Stimulated activated CD8-positive, alpha-beta memory T cell treated with anti-CD3 and anti-CD28 coated beads, Interleukin-12 subunit alpha, Interleukin-12 subunit beta, amount 100 ng/mL, for 24 hours (primary cell): ENCODE results near the gene PPP1R9B.

Experiments used
- DNase-seq: peaks from one replicate; pipeline ENCODE4 v3.0.0-alpha.2; 2020; ENCODE audit errors: extremely low read depth

PPP1R9B gene

DNA sequence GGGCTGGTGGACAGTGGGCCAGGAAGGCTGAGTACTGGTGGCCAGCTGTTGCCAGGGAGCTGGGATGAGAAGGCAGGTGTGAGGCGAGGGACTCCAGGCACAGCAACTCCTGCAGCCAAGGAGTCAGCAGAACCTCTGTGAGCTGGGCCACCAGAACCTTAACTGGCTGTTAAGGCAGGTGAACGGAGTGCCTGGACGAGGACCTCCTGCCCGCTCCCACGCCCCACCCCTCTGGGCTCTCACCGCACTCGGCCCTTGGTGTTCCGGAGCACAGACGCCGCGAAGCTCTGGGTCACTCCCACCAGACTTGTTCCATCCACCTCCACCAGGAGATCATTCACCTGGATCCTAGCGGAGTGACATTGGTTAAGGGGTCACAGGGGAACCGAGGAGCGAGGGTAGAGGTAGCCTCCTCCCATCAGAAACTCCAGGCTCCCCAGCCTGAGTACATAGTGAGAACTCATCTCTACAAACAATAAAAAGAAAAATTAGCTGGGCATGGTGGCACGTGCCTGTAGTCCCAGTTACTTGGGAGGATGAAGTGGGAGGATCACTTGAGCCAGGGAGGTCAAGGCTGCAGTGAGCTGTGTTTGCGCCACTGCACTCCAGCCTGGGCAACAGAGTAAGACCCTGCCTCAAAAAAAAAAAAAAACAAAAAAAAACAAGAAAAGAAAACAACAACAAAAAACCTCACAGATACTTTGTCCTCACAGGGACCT is 9.3 kb downstream of the PPP1R9B start:
- DNase-seq = no peak

GRCh38 chr17:50139950-50140885 is 10.3 kb downstream of the PPP1R9B start:
- DNase-seq = no peak

DNA sequence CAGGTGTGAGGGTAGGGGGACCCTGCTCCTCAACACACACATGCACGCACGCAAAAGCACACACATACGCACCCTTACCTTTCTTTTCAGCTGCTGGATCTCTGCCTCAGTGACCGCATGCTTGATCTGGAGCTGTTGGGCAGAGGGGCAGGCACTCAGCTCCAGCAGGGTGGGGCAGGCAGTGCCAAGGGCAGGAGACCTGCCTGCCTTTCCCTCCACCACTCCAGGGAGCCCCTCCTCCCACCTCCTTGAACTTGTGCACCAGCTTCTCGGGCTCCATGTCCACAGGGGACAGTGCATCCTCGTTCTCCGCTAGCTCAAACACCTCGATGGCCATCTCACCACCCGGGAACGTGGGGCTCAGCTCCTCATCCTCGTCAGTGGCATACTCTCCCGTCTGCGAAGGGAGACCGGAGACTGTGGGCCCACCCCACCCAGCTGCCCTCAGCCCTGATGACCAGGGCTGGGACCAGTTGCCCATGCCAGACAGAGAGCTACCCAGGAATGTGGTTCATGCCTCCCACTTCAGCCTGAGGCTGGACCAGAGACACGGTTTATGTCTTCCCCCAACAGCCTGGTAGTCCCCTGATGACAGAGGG is 11.2 kb downstream of the PPP1R9B start:
- DNase-seq = no peak

GRCh38 chr17:50137042-50137441 is 13.4 kb downstream of the PPP1R9B start:
- DNase-seq = no peak

DNA sequence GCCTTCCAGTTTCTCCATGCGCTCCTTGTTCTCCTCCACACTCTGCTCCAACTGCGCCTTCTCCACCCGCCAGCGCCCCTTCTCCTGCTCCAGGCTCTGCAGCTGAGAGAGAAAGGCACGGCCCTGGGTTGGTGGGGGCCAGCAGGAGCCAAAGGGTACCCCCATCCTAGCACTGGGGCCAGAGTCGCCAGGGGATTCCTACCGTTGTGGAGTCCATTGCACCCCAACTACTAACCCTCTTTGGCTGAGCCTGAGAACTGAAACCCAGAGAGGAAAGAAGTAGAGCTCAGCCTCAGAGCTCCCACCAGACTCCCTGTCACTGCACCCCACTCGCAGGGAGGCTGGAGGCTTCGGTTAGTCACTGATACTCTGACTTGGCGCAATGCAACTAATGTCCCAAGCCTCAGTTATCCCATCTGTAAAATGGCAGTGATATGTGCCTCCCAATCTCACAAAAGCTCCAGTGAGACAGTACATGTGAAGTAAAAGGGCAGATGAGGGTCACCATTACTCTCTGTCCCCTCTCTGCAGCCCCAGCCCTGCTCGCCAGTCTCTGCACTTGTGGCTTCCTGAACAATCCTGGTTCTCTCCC is 14.3 kb downstream of the PPP1R9B start:
- DNase-seq = no peak

- no peak for DNase-seq
Observed at GRCh38 chr17:50135316-50136095, 15.0 kb downstream of the PPP1R9B start.

DNA sequence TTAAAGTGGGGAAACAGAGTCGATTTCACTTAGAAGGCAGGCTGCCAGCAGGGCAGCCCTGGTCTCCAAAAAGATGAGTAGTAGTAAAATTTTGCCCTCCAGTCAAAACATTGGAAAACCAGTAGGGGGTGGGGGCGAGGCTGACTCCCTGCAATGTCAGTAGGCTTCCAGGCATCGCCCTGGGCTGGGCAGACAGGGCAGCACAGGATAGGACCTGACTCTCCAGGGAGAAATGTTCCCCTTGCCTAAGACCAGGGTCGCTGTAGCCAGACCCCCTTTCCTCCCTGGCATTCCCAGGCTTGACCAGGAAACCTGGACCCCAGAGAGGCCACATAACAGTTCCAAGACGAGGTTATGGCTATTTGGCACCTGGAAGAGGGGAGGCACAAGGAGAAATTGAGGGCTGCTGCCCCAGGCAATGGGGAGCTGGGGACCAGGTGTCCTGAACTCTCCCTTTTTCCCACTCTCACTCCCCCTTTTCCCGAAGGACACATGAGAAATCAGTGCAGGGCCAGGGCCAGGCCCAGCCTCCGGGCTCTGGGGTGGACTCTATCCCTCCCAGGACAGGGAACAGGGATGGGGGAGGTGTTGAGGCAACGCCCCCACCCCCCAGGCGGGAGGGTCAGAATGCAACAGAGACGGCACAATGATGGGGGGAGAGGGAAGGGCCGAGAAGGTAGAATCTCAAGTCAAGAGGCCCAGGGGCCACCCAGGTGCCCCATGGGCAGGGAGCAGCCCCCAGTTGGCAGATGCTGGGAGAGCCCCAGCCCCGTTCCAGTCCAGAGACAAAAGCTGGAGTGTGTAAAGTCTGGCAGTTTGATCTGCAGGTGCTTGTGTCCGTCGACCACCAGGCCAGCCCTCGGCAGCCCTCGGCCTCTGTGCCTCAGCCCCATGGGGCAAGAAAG is 16.0 kb downstream of the PPP1R9B start:
- no peak for DNase-seq

DNA sequence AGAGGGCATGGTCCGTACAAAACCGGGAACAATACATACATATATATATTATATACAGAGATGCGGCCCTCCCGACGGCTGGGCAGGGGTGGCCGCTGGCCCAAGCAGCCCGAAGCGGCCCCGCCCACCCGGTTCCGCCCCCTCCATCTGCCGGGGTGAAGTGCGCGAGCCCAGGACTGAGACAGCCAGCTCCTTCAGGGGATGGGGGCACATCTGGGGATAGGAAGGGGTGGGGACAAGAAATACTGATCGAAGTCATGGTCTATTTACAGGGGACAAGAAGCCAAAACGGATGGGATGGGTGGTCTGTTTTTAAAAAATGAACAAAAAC is 16.7 kb downstream of the PPP1R9B start:
- no peak for DNase-seq

DNA sequence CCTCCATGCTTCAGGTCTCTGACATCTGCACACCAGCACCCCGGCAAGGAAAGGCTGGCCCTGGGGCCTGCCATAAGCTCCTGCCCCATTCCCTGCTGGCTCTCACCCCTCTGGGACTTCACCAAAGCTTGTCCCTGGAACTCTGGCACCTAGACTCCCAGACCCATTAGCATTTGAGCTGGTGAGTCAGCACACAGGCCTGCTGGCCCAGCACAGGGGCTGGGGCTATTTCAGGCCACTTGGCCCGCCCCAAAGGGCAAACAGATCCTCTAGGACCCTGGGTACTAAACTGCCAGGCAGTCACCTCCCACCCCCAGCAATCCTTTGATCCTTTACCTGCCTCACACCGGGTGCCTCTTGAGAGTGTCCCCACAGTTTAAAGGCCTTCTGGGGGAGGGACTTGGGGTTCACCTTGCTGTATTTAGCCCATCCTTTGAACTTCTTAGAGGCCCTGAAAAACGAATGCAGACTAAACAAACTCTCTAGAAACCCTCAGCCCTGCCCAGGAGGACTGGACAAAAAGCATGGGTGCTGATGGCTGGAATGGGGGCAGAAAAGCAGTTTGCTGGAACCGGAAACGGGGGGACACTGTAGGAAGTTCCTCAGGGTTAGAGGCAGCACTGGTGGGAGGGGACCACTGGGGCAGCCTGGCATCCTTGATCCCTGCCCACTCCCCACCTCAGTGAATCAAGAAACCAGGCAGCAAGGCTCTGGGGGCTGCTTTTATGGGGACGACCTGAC is 17.3 kb downstream of the PPP1R9B start:
- no peak for DNase-seq

GRCh38 chr17:50132104-50132794 is 18.2 kb downstream of the PPP1R9B start:
- no peak for DNase-seq

- no peak for DNase-seq
Observed at GRCh38 chr17:50130559-50131305, 19.7 kb downstream of the PPP1R9B start.

DNA sequence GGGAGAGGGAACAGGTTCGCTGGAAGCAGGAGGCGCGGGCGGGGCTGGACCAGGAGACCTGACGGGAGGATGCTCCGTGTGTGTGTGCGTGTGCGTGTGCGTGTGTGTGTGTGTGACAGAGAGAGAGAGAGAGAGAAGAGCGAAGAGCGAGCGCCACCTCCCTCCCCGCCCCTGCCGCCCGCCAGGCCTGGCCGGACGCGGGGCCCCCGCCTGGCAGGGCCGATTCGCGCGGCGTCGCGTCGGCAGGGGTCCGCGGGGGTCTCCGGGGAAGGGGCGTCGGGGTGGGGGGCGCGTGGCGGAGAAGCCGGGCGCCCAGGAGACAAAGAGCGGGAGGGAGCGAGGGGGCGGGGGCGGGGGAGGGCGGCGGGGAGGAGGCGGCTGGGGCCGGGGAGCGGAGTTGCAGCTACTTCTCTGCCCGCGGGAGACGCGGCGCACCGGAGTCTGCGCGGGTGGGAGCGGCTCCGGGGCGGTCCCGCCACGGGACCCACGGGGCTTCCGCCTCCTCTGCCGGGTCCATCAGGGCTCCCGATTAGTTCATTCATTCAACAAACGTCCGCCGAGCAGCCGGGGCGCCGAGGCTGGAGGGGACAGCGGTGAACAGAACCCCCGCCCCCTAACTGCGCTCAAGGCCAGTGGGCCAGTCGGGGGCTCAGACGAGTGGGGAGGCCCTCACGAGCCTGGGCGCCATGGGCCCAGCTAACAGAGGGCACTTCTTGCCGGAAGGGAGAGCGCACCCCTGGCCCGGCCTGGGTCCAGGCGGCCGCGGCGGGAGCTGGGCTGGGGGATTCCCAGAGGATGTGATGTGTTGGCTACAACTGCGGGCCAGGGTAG is 20.5 kb downstream of the PPP1R9B start, which contains the start of gene SAMD14:
SAMD14 (minus strand) TSS at position 433 of the 831 bp plus-strand sequence. CDS start 5,201 bp downstream, outside the sequence.
- no peak for DNase-seq

- no peak for DNase-seq
Observed at GRCh38 chr17:50129353-50129727, 21.1 kb downstream of the PPP1R9B start.

DNA sequence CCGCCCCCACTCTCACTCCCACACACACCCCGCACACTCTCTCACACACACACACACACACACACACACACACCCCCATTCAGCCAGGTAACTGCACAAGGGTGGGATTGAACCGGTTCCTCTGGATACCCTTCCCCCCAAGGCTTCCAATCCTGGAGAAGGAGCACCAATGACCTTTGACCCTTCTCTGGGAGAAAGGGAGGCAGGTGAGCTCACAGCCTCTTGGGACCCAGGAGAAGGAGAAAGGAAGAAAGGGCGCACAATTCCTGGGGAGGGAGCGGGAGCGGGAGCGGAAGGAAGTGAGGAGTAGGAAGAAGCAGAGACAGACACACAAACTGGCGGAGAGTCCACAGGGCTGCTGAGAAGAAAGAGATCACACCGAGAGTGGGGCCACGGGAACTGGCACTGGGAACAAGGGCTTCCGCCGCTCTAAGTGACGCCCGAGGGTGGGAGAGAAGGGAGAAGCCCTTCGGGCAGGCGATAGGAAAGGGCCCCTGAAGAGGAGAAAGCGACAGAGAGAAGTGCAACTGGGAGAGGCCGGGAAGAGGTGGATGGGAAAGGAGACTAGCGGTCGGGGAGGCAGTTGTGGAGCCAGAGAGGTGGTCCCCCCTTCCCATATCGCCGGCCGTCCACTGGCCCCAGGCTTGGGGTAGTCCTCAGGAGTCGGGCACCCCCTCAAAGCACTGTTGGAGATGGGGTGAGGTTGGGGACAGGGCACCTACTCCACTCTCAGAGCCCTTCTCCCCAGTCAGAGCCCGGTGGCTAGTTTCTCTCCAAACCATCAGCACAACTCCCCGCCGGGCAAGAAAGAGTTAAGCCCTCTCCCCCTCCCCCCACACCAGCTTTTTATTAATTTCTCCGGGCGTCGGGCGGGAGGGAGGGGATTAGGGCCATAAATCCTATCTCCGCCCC is 21.8 kb downstream of the PPP1R9B start:
- DNase-seq = no peak

- no peak for DNase-seq
Observed at GRCh38 chr17:50127697-50128361, 22.6 kb downstream of the PPP1R9B start.
